GM06990 (cell line): ENCODE data around the gene ZNF853.

Experiments
- DNase-seq: peaks from one replicate; pipeline ENCODE4 v3.0.0-alpha.2; 2011; ENCODE audit not compliant: insufficient read length; ENCODE audit errors: extremely low read depth
- H3K27me3 ChIP-seq: replicated peaks from 2 replicates; pipeline ENCODE4 v1.6.0; 2011; ENCODE audit warnings: low read length; ENCODE audit not compliant: control insufficient read depth, insufficient read depth
- H3K36me3 ChIP-seq: 2 replicates; pipeline ENCODE4 v1.5.1; 2011; ENCODE audit warnings: low read length; ENCODE audit not compliant: control insufficient read depth, insufficient read depth
- H3K4me3 ChIP-seq: replicated peaks from 2 replicates; pipeline ENCODE4 v1.5.1; 2011; ENCODE audit warnings: low read depth, mild to moderate bottlenecking, control low read depth, low read length
- CTCF ChIP-seq: IDR thresholded peaks from 2 replicates; pipeline ENCODE4 v1.5.1; 2011; ENCODE audit warnings: low read length, control low read depth, mild to moderate bottlenecking, inconsistent platforms; ENCODE audit not compliant: insufficient read depth, poor library complexity, severe bottlenecking

ZNF853 gene

GRCh38 chr7:6614953-6615722, at the start of gene ZNF853:
TSS of gene ZNF853 (plus strand) at chr7:6615610. CDS start at chr7:6616175, 565 bp downstream.
- TF ChIP-seq CTCF: no peak
- no peak for DNase-seq

GRCh38 chr7:6565655-6566054, 49.8 kb upstream of the ZNF853 start:
- TF ChIP-seq CTCF: no peak
- DNase-seq: no peak
- Histone ChIP-seq H3K4me3 (no peak overlapping the region), H3K36me3 (no peaks in the 10 kb centered on the region), H3K27me3 (no peaks in the 10 kb centered on the region)

More at GRCh38 chr7:6614953-6615722, at the start of gene ZNF853:
- Histone ChIP-seq H3K27me3 (no peaks in the 10 kb centered on the region; the same call in 1 of the 2 replicates), H3K4me3 (peak within 1 kb of the TSS; percentile 23), H3K36me3 (no peaks in the 10 kb centered on the region)

- Histone ChIP-seq H3K4me3 (no peak overlapping the region), H3K27me3 (no peaks in the 10 kb centered on the region), H3K36me3 (no peaks in the 10 kb centered on the region)
- no peak for TF ChIP-seq CTCF
- no peak for DNase-seq
Observed at GRCh38 chr7:6567886-6568285, 47.5 kb upstream of the ZNF853 start.

- Histone ChIP-seq H3K27me3 (no peaks in the 10 kb centered on the region), H3K36me3 (no peaks in the 10 kb centered on the region), H3K4me3 (no peak overlapping the region)
- TF ChIP-seq CTCF: no peak
- DNase-seq: no peak
Observed at GRCh38 chr7:6571160-6571779, 44.1 kb upstream of the ZNF853 start.

- no peak overlapping the region for H3K4me3 ChIP-seq
- no peak for TF ChIP-seq CTCF
- no peak for DNase-seq
- no peaks in the 10 kb centered on the region for H3K27me3 ChIP-seq
- H3K36me3 ChIP-seq: no peaks in the 10 kb centered on the region; the same call in 1 of the 2 replicates
Observed at GRCh38 chr7:6575281-6576023, 40.0 kb upstream of the ZNF853 start.
